K562 (cell line): ENCODE results near the gene ARHGEF1. TPM values are rescaled to one million over a fixed set of nuclear protein-coding genes. Genes with fewer than 3 reads are reported as not detected.

ENCODE experiments used
- ATAC-seq: fragments of 200-7000 bp; cut with Tn5 transposase; 3 replicates; pipeline ENCODE4 v1.9.1; 2020; ENCODE audit warnings: moderate library complexity
- BruUV-seq: library from RNA; stranded (reverse); fragments of 400-500 nt; replicated peaks from 2 replicates; lab custom pipeline; 2021; lab: Mats Ljungman, UMichigan
- CTCF ChIA-PET: fragments of 300-600 bp; formaldehyde crosslinking; extraction: SDS; loops from one replicate; lab custom pipeline; 2021; ENCODE audit warnings: low intra/inter-chr PET ratio; lab: Yijun Ruan, JAX
- POLR2A ChIA-PET: fragments of 300-600, 350-650 bp; sonication (Branson Sonifier 250); formaldehyde crosslinking; extraction: SDS; loops from one replicate; lab custom pipeline; 2021; ENCODE audit warnings: antibody characterized with exemption, inconsistent platforms; lab: Yijun Ruan, JAX
- DNase-seq, 4 experiments: peaks; one replicate each; pipeline versions ENCODE4 v3.0.0 to v3.0.0-alpha.2; 2011 to 2018; ENCODE audit warnings: low spot score in 3 of 4, mixed read lengths in 3 of 4; ENCODE audit errors: extremely low read depth in 1 of 4
- FAIRE-seq: peaks from 2 replicates; lab custom pipeline; 2011; peaks lifted over from hg19 to GRCh38; lab: Jason Lieb, UNC
- H2AFZ ChIP-seq: 2 replicates; pipeline ENCODE4 v1.6.0; 2011; ENCODE audit warnings: low read depth, low read length, control low read depth, inconsistent platforms
- H3K27ac ChIP-seq: fragments of 200-600 bp; 3 replicates; pipeline ENCODE4 v1.8.0; 2011; ENCODE audit warnings: low read depth, mild to moderate bottlenecking, control low read depth, inconsistent platforms, low read length, moderate library complexity, mixed read lengths; ENCODE audit errors: extremely low read depth
- H3K27me3 ChIP-seq, 2 experiments: fragments of 300-600 bp in 1 of 2; 2 replicates in 1 of 2; 3 replicates in 1 of 2; pipeline versions ENCODE4 v1.6.0 to v1.8.0; 2011; ENCODE audit warnings: inconsistent platforms in 2 of 2, low read length in 2 of 2, mild to moderate bottlenecking in 1 of 2, mixed read lengths in 1 of 2, moderate library complexity in 1 of 2; ENCODE audit not compliant: control insufficient read depth in 2 of 2, insufficient read depth in 2 of 2
- H3K36me3 ChIP-seq: fragments of 300-600 bp; 3 replicates; pipeline ENCODE4 v1.8.0; 2011; ENCODE audit warnings: mild to moderate bottlenecking, low read length, inconsistent platforms; ENCODE audit not compliant: control insufficient read depth, insufficient read depth
- H3K4me1 ChIP-seq, 2 experiments: fragments of 200-600 bp in 1 of 2; replicated peaks in 1 of 2; 2 replicates in 1 of 2; 3 replicates in 1 of 2; pipeline versions ENCODE4 v1.5.1 to v1.8.0; 2011; ENCODE audit warnings: inconsistent platforms in 2 of 2, low read length in 2 of 2, mild to moderate bottlenecking in 1 of 2, mixed read lengths in 1 of 2, moderate library complexity in 1 of 2; ENCODE audit not compliant: control insufficient read depth in 2 of 2, insufficient read depth in 2 of 2
- H3K4me2 ChIP-seq: 2 replicates; pipeline ENCODE4 v1.6.1; 2011; ENCODE audit warnings: low read length, control low read depth, inconsistent platforms, mixed read lengths; ENCODE audit not compliant: insufficient read depth
- H3K4me3 ChIP-seq: fragments of 200-600 bp; sonication (generic), shearing (Covaris generic); 2 replicates; pipeline ENCODE4 v1.5.1; 2016; ENCODE audit warnings: control low read depth, inconsistent platforms
- H3K79me2 ChIP-seq: fragments of 200-600 bp; 3 replicates; pipeline ENCODE4 v1.8.0; 2011; ENCODE audit warnings: low read length, inconsistent platforms; ENCODE audit not compliant: control insufficient read depth, insufficient read depth
- H3K9ac ChIP-seq, 2 experiments: 2 replicates each; pipeline versions ENCODE4 v1.6.0 to v1.6.1; 2011; ENCODE audit warnings: low read depth in 2 of 2, low read length in 2 of 2, control low read depth in 1 of 2, inconsistent platforms in 1 of 2, mild to moderate bottlenecking in 1 of 2, mixed read lengths in 1 of 2; ENCODE audit not compliant: insufficient read depth in 1 of 2
- H3K9me1 ChIP-seq: one replicate; pipeline ENCODE4 v1.6.0; 2011; ENCODE audit warnings: inconsistent platforms, mild to moderate bottlenecking, low read length, moderate library complexity; ENCODE audit not compliant: control insufficient read depth, insufficient read depth
- H3K9me3 ChIP-seq: replicated peaks from 2 replicates; pipeline ENCODE4 v1.5.1; 2011; ENCODE audit warnings: low read depth, low read length, inconsistent platforms; ENCODE audit not compliant: control insufficient read depth, insufficient read depth
- H4K20me1 ChIP-seq: replicated peaks from 2 replicates; pipeline ENCODE4 v1.6.1; 2011; ENCODE audit warnings: low read length, inconsistent platforms, mixed read lengths; ENCODE audit not compliant: control insufficient read depth, insufficient read depth
- ASH1L ChIP-seq: fragments of 450-650 bp; IDR thresholded peaks from 2 replicates; pipeline ENCODE4 v1.6.1; 2018; ENCODE audit warnings: borderline replicate concordance, mild to moderate bottlenecking, low read depth; ENCODE audit not compliant: partially characterized antibody
- BCOR ChIP-seq: fragments of 450-650 bp; IDR thresholded peaks from 2 replicates; pipeline ENCODE4 v1.6.1; 2016
- ELF1 ChIP-seq: fragments of 200-800 bp; sonication (Bioruptor generic); IDR thresholded peaks from 2 replicates; pipeline ENCODE4 v1.6.1; 2016; ENCODE audit warnings: missing genetic modification characterization, missing compliant biosample characterization
- HINFP ChIP-seq: fragments of 450-650 bp; conservative IDR thresholded peaks from 2 replicates; pipeline ENCODE4 v1.6.1; 2016; ENCODE audit warnings: missing genetic modification characterization, low read depth, mild to moderate bottlenecking, control low read depth, missing compliant biosample characterization
- MEIS2 ChIP-seq: fragments of 450-650 bp; IDR thresholded peaks from 2 replicates; pipeline ENCODE4 v1.6.1; 2014; ENCODE audit warnings: mild to moderate bottlenecking; ENCODE audit not compliant: partially characterized antibody
- PCBP2 ChIP-seq: fragments of 200-400 bp; formaldehyde crosslinking; IDR thresholded peaks from 2 replicates; pipeline ENCODE4 v1.6.1; 2018; ENCODE audit warnings: low read length, low read depth, mild to moderate bottlenecking, moderate library complexity; ENCODE audit not compliant: poor library complexity, severe bottlenecking
- RBM25 ChIP-seq: fragments of 200-400 bp; formaldehyde crosslinking; IDR thresholded peaks from 2 replicates; pipeline ENCODE4 v1.6.1; 2018; ENCODE audit warnings: low read length, low read depth, moderate library complexity; ENCODE audit not compliant: severe bottlenecking
- STAG1 ChIP-seq: sonication (generic); formaldehyde crosslinking; IDR thresholded peaks from 2 replicates; pipeline ENCODE4 v1.5.0; 2020; ENCODE audit warnings: missing genetic modification reagents, borderline replicate concordance
- ZNF707 ChIP-seq: fragments of 250-450 bp; sonication (Bioruptor Pico); conservative IDR thresholded peaks from 2 replicates; pipeline ENCODE4 v1.8.0; 2022; ENCODE audit warnings: inconsistent platforms, mild to moderate bottlenecking, moderate library complexity
- ZNF77 ChIP-seq: fragments of 250-450 bp; sonication (Bioruptor Pico); IDR thresholded peaks from 2 replicates; pipeline ENCODE4 v1.5.0; 2020
- WGBS: fragments of 100-300 bp; shearing (Covaris generic); methylation state at CpG from one replicate; pipeline ENCODE4 v1.1.6; 2016; ENCODE audit warnings: low coverage, mixed read lengths; ENCODE audit not compliant: insufficient coverage; ENCODE audit errors: missing lambda C conversion rate; 5-methylcytosine and 5-hydroxymethylcytosine counted together
- in situ Hi-C: fragments of 300-500 bp; cut with MboI; formaldehyde crosslinking; loops from 4 replicates; pipeline ENCODE4 v1.15.0; 2018; ENCODE audit warnings: inconsistent platforms, mixed read lengths
- intact Hi-C: fragments of 100-400 bp; cut with micrococcal nuclease; formaldehyde crosslinking; loops from 2 replicates; pipeline ENCODE4 v1.14.2; 2022
- polyA plus RNA-seq, 8 experiments: library from polyadenylated mRNA; depleted of rRNA in 4 of 8; stranded (reverse) in 5 of 8; unstranded in 3 of 8; fragments of >200 nt; fragmentation: Nextera tagmentation in 2 of 8; fragmentation: Illumina TruSeq in 1 of 8; extraction: Ambion mirVana in 2 of 8; extraction: Trizol in 1 of 8; gene quantifications; 2 replicates each; pipeline versions ENCODE4 v1.2.1 to v1.2.3, GENCODE V29; 2011 to 2014; ENCODE audit warnings: inconsistent platforms in 1 of 8, missing spikeins in 1 of 8
- total RNA-seq, 7 experiments: library from RNA; depleted of rRNA in 6 of 7; stranded (reverse); fragments of >200 nt in 6 of 7; fragmentation: Illumina TruSeq in 2 of 7; extraction: Trizol in 2 of 7; gene quantifications; 2 replicates each; pipeline versions ENCODE4 v1.2.1 to v1.2.3, GENCODE V29; 2011 to 2021; ENCODE audit warnings: low replicate concordance in 1 of 7
- TF ChIP-seq, protein P1 (sequence below): sonication (generic); formaldehyde crosslinking; IDR thresholded peaks from 2 replicates; pipeline ENCODE4 v1.4.0; 2020; ENCODE audit warnings: mild to moderate bottlenecking, missing genetic modification reagents

ARHGEF1 gene
- total and polyA plus RNA-seq, 9 of the 15 experiments (the other 6 are each of a cell fraction or from before 2014, with no cell fraction given), result 1.9 to 149 (median 29.8) TPM

DNA sequence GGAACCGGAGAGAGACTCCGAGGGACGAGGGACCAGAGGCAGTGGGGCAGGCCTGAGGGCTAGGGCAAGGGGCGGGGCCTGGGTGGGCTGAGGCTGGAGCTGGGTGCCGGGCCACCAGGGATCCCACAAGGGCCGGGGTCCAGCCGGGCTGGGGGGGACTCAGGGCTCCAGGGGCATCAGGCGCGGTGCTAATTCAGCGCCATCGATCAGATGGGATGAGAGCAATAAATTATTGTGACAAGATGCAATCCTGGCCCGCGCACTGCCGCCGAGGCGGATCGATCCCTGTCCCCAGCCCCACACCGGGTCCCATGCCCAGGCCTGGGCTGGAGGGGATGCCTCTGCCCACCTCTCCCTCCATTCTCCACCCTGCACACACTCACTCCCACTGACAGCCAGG lies 39.6 kb downstream of the ARHGEF1 start:
- Histone ChIP-seq H3K4me2 (no peak overlapping the region), H3K9ac (peak overlapping the region in 1 of 2 experiments; percentile 23; a peak in 1 of 4 replicates), H3K4me1 (peaks cover 4 to 32% of the 10 kb centered on the region in 2 experiments; a peak in 4 of 5 replicates), H3K27ac (no peak overlapping the region), H2AFZ (no peak overlapping the region), H3K9me1 (no peaks in the 10 kb centered on the region), H3K9me3 (no peaks in the 10 kb centered on the region; the same call in 1 of the 2 replicates), H3K27me3 (peaks cover 0 to 16% of the 10 kb centered on the region in 2 experiments; a peak in 4 of 5 replicates), H3K36me3 (no peaks in the 10 kb centered on the region), H3K79me2 (no peaks in the 10 kb centered on the region), H3K4me3 (no peak overlapping the region), H4K20me1 (no peaks in the 10 kb centered on the region)
- POLR2A ChIA-PET, result no interaction called here
- 6% methylated on average over 11 of the region's 18 CpGs for WGBS
- in situ Hi-C loops, result no loop called here
- intact Hi-C loops, result no loop called here
- CTCF ChIA-PET, result no interaction called here
- ATAC-seq, result no peak
- FAIRE-seq, result no peak
- no peak for DNase-seq
- no TSS peak for BruUV-seq
- no peak for TF ChIP-seq RBM25
- peak; percentile 25 for TF ChIP-seq MEIS2
- TF ChIP-seq ELF1, result no peak

DNA sequence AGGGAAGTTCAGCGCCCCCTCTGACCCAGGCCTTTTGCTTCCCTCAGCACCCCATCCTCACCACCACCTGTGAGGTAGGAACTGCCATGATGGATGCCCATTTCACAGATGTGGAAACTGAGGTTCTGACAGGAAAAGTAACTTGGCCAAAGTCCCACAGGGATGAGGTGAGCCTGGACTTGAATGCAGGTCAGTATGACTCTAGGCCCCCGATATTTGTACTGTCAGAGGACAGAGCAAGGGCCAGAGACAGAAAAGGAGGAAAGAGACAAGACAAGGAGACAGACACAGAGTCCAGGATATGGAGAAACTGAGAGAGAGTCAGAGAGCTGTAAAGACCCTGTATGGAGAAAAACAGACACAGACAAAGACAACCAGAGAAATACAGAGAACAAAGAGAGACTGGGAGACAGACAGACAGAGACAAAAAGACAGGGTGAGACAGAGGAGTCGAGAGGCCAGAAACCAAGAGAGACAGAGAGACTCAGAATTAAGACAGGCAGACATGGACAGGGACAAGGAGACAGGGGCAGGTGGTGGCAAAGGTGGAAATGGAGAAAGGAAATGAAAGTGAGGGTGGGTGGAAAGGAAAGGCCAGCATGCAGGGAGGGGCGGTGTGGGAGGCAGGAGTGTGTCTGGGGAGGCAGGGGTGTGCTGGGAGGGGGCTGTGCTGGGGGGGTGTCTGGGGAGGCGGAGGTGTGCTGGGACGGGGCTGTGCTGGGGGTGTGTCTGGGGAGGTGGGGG lies 40.2 kb downstream of the ARHGEF1 start:
- BruUV-seq, result no TSS peak
- H3K4me2 ChIP-seq, result no peak overlapping the region
- no peaks in the 10 kb centered on the region for H3K79me2 ChIP-seq
- CTCF ChIA-PET, result no interaction called here
- no peaks in the 10 kb centered on the region for H4K20me1 ChIP-seq
- intact Hi-C loops, result no loop called here
- FAIRE-seq (no peak), DNase-seq (peak in 1 of 4 experiments; percentile 34), ATAC-seq (no peak)
- POLR2A ChIA-PET, result no interaction called here
- H3K9me3 ChIP-seq, result no peaks in the 10 kb centered on the region; the same call in 1 of the 2 replicates
- peaks cover 6 to 34% of the 10 kb centered on the region in 2 experiments; a peak in 4 of 5 replicates for H3K4me1 ChIP-seq
- H3K9ac ChIP-seq, result peak overlapping the region in 1 of 2 experiments; percentile 23; a peak in 1 of 4 replicates
- 0% methylated on average over 6 of the region's 6 CpGs for WGBS
- no peak overlapping the region for H2AFZ ChIP-seq
- in situ Hi-C loops, result no loop called here
- H3K27me3 ChIP-seq, result peaks cover 0 to 10% of the 10 kb centered on the region in 2 experiments; a peak in 4 of 5 replicates
- no peaks in the 10 kb centered on the region for H3K36me3 ChIP-seq
- no peaks in the 10 kb centered on the region for H3K9me1 ChIP-seq
- no peak overlapping the region for H3K27ac ChIP-seq
- H3K4me3 ChIP-seq, result no peak overlapping the region
- TF ChIP-seq BCOR (peak; percentile 96), ZNF707 (CRISPR knock-in tag) (no peak), STAG1 (no peak), ASH1L (no peak), HINFP (tag) (no peak), PCBP2 (no peak), ZNF77 (CRISPR knock-in tag) (no peak)
- TF ChIP-seq, protein P1, sequence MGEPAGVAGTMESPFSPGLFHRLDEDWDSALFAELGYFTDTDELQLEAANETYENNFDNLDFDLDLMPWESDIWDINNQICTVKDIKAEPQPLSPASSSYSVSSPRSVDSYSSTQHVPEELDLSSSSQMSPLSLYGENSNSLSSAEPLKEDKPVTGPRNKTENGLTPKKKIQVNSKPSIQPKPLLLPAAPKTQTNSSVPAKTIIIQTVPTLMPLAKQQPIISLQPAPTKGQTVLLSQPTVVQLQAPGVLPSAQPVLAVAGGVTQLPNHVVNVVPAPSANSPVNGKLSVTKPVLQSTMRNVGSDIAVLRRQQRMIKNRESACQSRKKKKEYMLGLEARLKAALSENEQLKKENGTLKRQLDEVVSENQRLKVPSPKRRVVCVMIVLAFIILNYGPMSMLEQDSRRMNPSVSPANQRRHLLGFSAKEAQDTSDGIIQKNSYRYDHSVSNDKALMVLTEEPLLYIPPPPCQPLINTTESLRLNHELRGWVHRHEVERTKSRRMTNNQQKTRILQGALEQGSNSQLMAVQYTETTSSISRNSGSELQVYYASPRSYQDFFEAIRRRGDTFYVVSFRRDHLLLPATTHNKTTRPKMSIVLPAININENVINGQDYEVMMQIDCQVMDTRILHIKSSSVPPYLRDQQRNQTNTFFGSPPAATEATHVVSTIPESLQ, result no peak
